Nephron progenitor cell (in vitro differentiated cells): ENCODE data around the gene GORASP1.

ENCODE experiments used
- DNase-seq: peaks from one replicate; pipeline ENCODE4 v3.0.0; 2021
- H3K27ac Mint-ChIP-seq: 2 replicates; pipeline ENCODE4 v1.8.0; 2021; ENCODE audit warnings: mild to moderate bottlenecking, moderate library complexity, mixed read lengths
- H3K27me3 Mint-ChIP-seq: 2 replicates; pipeline ENCODE4 v1.8.0; 2021; ENCODE audit warnings: mild to moderate bottlenecking, low read depth, mixed read lengths; ENCODE audit not compliant: poor library complexity
- H3K36me3 Mint-ChIP-seq: 2 replicates; pipeline ENCODE4 v1.8.0; 2021; ENCODE audit warnings: low read depth, mixed read lengths
- H3K4me1 Mint-ChIP-seq: 2 replicates; pipeline ENCODE4 v1.8.0; 2021; ENCODE audit warnings: mixed read lengths
- H3K4me3 Mint-ChIP-seq: 2 replicates; pipeline ENCODE4 v1.8.0; 2021; ENCODE audit warnings: mild to moderate bottlenecking, moderate library complexity, mixed read lengths
- H3K9me3 Mint-ChIP-seq: 2 replicates; pipeline ENCODE4 v1.8.0; 2021; ENCODE audit warnings: mild to moderate bottlenecking, moderate library complexity, mixed read lengths
- CTCF ChIP-seq: fragments of 200-600 bp; sonication (generic); IDR thresholded peaks from 2 replicates; pipeline ENCODE4 v1.5.0; 2021; ENCODE audit warnings: antibody characterized with exemption

Gene GORASP1

DNA sequence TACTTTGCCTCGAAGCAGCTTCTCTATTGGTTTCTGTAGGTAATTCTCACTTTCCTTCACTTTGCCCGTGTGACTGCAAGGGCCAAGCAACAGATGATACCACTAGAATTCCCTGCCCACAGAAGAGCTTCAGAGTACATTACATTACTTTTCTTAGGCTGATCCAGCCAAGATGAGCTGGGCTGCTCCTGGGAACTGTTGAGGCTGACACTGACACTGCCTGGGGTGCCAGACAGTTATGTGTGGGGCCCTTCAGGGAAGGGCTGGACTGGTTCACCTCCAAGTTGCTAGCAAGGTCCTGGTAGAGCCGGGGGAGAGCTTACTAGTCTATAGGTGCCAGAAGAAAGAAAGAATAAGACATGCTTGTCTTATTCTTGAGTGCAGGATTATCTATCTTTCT is 19.0 kb downstream of the GORASP1 start:
- no peaks in the 10 kb centered on the region for H3K27me3 Mint-ChIP-seq
- H3K27ac Mint-ChIP-seq = peak overlapping the region; percentile 59

DNA sequence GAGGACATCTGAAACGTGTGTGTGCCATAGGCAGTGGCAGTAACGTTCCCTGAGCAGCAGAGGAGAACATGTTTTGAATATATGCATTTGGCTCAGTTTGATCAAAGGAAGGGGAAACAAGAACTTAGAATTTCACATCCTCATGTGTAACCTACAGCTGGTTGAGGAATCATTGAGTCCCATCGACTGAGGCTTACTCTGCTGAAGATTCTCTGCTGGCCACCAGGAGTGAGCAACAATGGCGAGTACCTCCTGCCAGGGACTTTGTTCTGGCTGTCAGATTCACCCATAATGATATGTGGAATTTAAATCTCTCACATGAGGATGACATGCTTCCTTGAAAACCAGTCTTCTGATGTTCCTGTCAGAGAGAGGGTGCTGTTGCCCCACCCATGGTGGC is 21.3 kb downstream of the GORASP1 start:
- Mint-ChIP-seq H3K27ac (no peak overlapping the region), H3K4me1 (no peaks in the 10 kb centered on the region), H3K27me3 (peaks cover 3% of the 10 kb centered on the region), H3K9me3 (no peaks in the 10 kb centered on the region), H3K4me3 (no peak overlapping the region), H3K36me3 (peaks cover 73% of the 10 kb centered on the region)
- no peak for TF ChIP-seq CTCF
- DNase-seq = no peak

More for the DNA sequence above, 19.0 kb downstream of the GORASP1 start:
- Mint-ChIP-seq H3K36me3 (peaks cover 69% of the 10 kb centered on the region), H3K4me3 (no peak overlapping the region), H3K4me1 (no peaks in the 10 kb centered on the region), H3K9me3 (no peaks in the 10 kb centered on the region)
- no peak for DNase-seq
- no peak for TF ChIP-seq CTCF

GRCh38 chr3:39082666-39083313 is 24.6 kb downstream of the GORASP1 start:
- peaks cover 3% of the 10 kb centered on the region for H3K27me3 Mint-ChIP-seq
- TF ChIP-seq CTCF = no peak
- H3K9me3 Mint-ChIP-seq = no peaks in the 10 kb centered on the region
- H3K4me3 Mint-ChIP-seq = no peak overlapping the region
- H3K36me3 Mint-ChIP-seq = peaks cover 81% of the 10 kb centered on the region
- no peak for DNase-seq
- H3K27ac Mint-ChIP-seq = peak overlapping the region; percentile 8
- no peaks in the 10 kb centered on the region for H3K4me1 Mint-ChIP-seq

GRCh38 chr3:39080026-39080425 is 27.4 kb downstream of the GORASP1 start:
- no peak for TF ChIP-seq CTCF
- H3K4me3 Mint-ChIP-seq = no peak overlapping the region
- H3K36me3 Mint-ChIP-seq = peaks cover 86% of the 10 kb centered on the region
- peaks cover under 1% of the 10 kb centered on the region for H3K9me3 Mint-ChIP-seq
- no peaks in the 10 kb centered on the region for H3K4me1 Mint-ChIP-seq
- no peak for DNase-seq
- H3K27me3 Mint-ChIP-seq = peaks cover 5% of the 10 kb centered on the region
- no peak overlapping the region for H3K27ac Mint-ChIP-seq

- Mint-ChIP-seq H3K27ac (no peak overlapping the region), H3K4me3 (no peak overlapping the region), H3K36me3 (peaks cover 90% of the 10 kb centered on the region), H3K9me3 (peaks cover 4% of the 10 kb centered on the region), H3K4me1 (no peaks in the 10 kb centered on the region), H3K27me3 (peaks cover 9% of the 10 kb centered on the region)
- no peak for TF ChIP-seq CTCF
- no peak for DNase-seq
Measured at GRCh38 chr3:39079530-39079929, 27.9 kb downstream of the GORASP1 start.

DNA sequence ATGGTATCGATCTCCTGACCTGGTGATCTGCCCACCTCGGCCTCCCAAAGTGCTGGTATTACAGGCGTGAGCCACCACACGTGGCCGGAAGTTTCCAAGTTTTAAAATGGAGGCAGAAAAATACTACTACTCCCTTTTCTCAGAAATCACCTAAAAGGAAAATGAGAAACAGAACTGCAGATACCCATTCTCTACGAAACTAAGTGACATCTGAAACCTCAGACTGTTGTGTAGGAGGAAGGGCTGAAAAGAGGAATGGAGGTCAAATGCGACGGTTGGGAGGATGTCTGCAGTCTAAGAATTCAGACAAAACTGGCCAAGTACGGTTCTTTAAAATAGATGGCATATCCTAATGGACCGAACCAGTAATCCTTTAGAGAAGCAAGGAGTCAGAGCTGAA is 31.5 kb downstream of the GORASP1 start:
- Mint-ChIP-seq H3K27me3 (peaks cover 6% of the 10 kb centered on the region), H3K4me3 (no peak overlapping the region), H3K4me1 (no peaks in the 10 kb centered on the region), H3K9me3 (peaks cover 4% of the 10 kb centered on the region), H3K27ac (no peak overlapping the region), H3K36me3 (peaks cover 86% of the 10 kb centered on the region)
- TF ChIP-seq CTCF = no peak
- DNase-seq = no peak
